DND-41 (cell line): ENCODE data around the gene GLRB.
"Not testable (repeated sequence)": the region's sequence is repeated elsewhere in the genome, so short reads cannot be mapped to it uniquely, and the experiment has no call there.

Experiments
- EZH2 ChIP-seq: IDR thresholded peaks from 3 replicates; pipeline ENCODE4 v1.6.1; 2012; ENCODE audit warnings: borderline replicate concordance, low read depth, mild to moderate bottlenecking, moderate library complexity, low read length, inconsistent platforms; ENCODE audit not compliant: severe bottlenecking
- TF ChIP-seq, protein P1 (sequence below): IDR thresholded peaks from 2 replicates; pipeline ENCODE4 v1.5.1; 2012; ENCODE audit warnings: borderline replicate concordance, low read length, moderate library complexity, mild to moderate bottlenecking; ENCODE audit not compliant: poor library complexity, severe bottlenecking; ENCODE audit errors: extremely low read depth

GRCh38 chr4:157180268-157180667 is 104.3 kb downstream of the GLRB start:
- TF ChIP-seq EZH2, result not testable (repeated sequence)
- TF ChIP-seq, protein P1, sequence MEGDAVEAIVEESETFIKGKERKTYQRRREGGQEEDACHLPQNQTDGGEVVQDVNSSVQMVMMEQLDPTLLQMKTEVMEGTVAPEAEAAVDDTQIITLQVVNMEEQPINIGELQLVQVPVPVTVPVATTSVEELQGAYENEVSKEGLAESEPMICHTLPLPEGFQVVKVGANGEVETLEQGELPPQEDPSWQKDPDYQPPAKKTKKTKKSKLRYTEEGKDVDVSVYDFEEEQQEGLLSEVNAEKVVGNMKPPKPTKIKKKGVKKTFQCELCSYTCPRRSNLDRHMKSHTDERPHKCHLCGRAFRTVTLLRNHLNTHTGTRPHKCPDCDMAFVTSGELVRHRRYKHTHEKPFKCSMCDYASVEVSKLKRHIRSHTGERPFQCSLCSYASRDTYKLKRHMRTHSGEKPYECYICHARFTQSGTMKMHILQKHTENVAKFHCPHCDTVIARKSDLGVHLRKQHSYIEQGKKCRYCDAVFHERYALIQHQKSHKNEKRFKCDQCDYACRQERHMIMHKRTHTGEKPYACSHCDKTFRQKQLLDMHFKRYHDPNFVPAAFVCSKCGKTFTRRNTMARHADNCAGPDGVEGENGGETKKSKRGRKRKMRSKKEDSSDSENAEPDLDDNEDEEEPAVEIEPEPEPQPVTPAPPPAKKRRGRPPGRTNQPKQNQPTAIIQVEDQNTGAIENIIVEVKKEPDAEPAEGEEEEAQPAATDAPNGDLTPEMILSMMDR, result not testable (repeated sequence)
